ENCODE data around the gene RPS25.

Gene RPS25

GRCh38 chr11:119048644-119049043 is 30.5 kb upstream of the RPS25 start:
- Histone ChIP-seq H3K79me2 (ENCODE audit: insufficient read depth, low read length) (no peaks in the 10 kb centered on the region), H3K9me3 (ENCODE audit: insufficient read depth, low read length) (no peaks in the 10 kb centered on the region), H3K27me3 (ENCODE audit: low read length) (no peaks in the 10 kb centered on the region), H3K27ac (ENCODE audit: low read depth, low read length) (no peak overlapping the region), H3F3A (ENCODE audit: insufficient read depth) (no peaks in the 10 kb centered on the region; the same call in 1 of the 2 replicates), H2AFZ (ENCODE audit: low read depth, low read length, severe bottlenecking) (no peak overlapping the region), H3K4me2 (ENCODE audit: low read depth, low read length, poor library complexity, severe bottlenecking) (no peak overlapping the region), H3K9ac (ENCODE audit: low read length) (no peak overlapping the region), H3K36me3 (ENCODE audit: low read length) (0 out of 2 replicates have a peak, but pooled peaks cover 2% of the 10 kb centered on the region), H3K9me2 (replicated peaks; ENCODE audit: insufficient read depth, low read length) (no peaks in the 10 kb centered on the region), H4K20me1 (ENCODE audit: low read depth, low read length) (no peaks in the 10 kb centered on the region), H3K4me3 (ENCODE audit: insufficient read depth, low read length, poor library complexity, severe bottlenecking) (no peak overlapping the region)
- TF ChIP-seq EZH2phosphoT487 (conservative IDR thresholded peaks at IDR 0.05; ENCODE audit: low read length) (no peak), CTCF (IDR thresholded peaks at IDR 0.05; ENCODE audit: insufficient read depth, low read length, poor library complexity, severe bottlenecking) (no peak)

GRCh38 chr11:119047205-119047604 is 29.1 kb upstream of the RPS25 start:
- no peak overlapping the region for H3K4me3 ChIP-seq (ENCODE audit: insufficient read depth, low read length, poor library complexity, severe bottlenecking)
- no peak overlapping the region for H2AFZ ChIP-seq (ENCODE audit: low read depth, low read length, severe bottlenecking)
- no peaks in the 10 kb centered on the region for H3K79me2 ChIP-seq (ENCODE audit: insufficient read depth, low read length)
- H3F3A ChIP-seq (ENCODE audit: insufficient read depth) = peaks cover 3% of the 10 kb centered on the region; the same call in 1 of the 2 replicates
- H4K20me1 ChIP-seq (ENCODE audit: low read depth, low read length) = no peaks in the 10 kb centered on the region
- no peak overlapping the region for H3K27ac ChIP-seq (ENCODE audit: low read depth, low read length)
- H3K4me2 ChIP-seq (ENCODE audit: low read depth, low read length, poor library complexity, severe bottlenecking) = no peak overlapping the region
- H3K27me3 ChIP-seq (ENCODE audit: low read length) = no peaks in the 10 kb centered on the region
- no peaks in the 10 kb centered on the region for H3K9me2 ChIP-seq (replicated peaks; ENCODE audit: insufficient read depth, low read length)
- no peak overlapping the region for H3K9ac ChIP-seq (ENCODE audit: low read length)
- H3K36me3 ChIP-seq (ENCODE audit: low read length) = 0 out of 2 replicates have a peak, but pooled peaks cover 2% of the 10 kb centered on the region
- no peaks in the 10 kb centered on the region for H3K9me3 ChIP-seq (ENCODE audit: insufficient read depth, low read length)
- TF ChIP-seq EZH2phosphoT487 (conservative IDR thresholded peaks at IDR 0.05; ENCODE audit: low read length) (no peak), CTCF (IDR thresholded peaks at IDR 0.05; ENCODE audit: insufficient read depth, low read length, poor library complexity, severe bottlenecking) (no peak)

- no peaks in the 10 kb centered on the region for H3K9me3 ChIP-seq (ENCODE audit: insufficient read depth, low read length)
- no peak overlapping the region for H3K4me3 ChIP-seq (ENCODE audit: insufficient read depth, low read length, poor library complexity, severe bottlenecking)
- no peak for TF ChIP-seq CTCF (IDR thresholded peaks at IDR 0.05; ENCODE audit: insufficient read depth, low read length, poor library complexity, severe bottlenecking)
- TF ChIP-seq EZH2phosphoT487 (conservative IDR thresholded peaks at IDR 0.05; ENCODE audit: low read length) = no peak
- H3K79me2 ChIP-seq (ENCODE audit: insufficient read depth, low read length) = no peaks in the 10 kb centered on the region
- H3F3A ChIP-seq (ENCODE audit: insufficient read depth) = peaks cover 5% of the 10 kb centered on the region; the same call in 1 of the 2 replicates
- H2AFZ ChIP-seq (ENCODE audit: low read depth, low read length, severe bottlenecking) = no peak overlapping the region
- 0 out of 2 replicates have a peak, but pooled peaks cover 2% of the 10 kb centered on the region for H3K36me3 ChIP-seq (ENCODE audit: low read length)
- H3K27ac ChIP-seq (ENCODE audit: low read depth, low read length) = no peak overlapping the region
- no peaks in the 10 kb centered on the region for H4K20me1 ChIP-seq (ENCODE audit: low read depth, low read length)
- no peaks in the 10 kb centered on the region for H3K9me2 ChIP-seq (replicated peaks; ENCODE audit: insufficient read depth, low read length)
- no peaks in the 10 kb centered on the region for H3K27me3 ChIP-seq (ENCODE audit: low read length)
- no peak overlapping the region for H3K4me2 ChIP-seq (ENCODE audit: low read depth, low read length, poor library complexity, severe bottlenecking)
- H3K9ac ChIP-seq (ENCODE audit: low read length) = no peak overlapping the region
Measured at GRCh38 chr11:119046489-119046888, 28.3 kb upstream of the RPS25 start.
